Hindlimb muscle (tissue), 1 donor: ENCODE results near the gene POMT1. TPM values are rescaled to one million over a fixed set of nuclear protein-coding genes. Genes with fewer than 3 reads are reported as not detected.
"Not testable (repeated sequence)": the region's sequence is repeated elsewhere in the genome, so short reads cannot be mapped to it uniquely, and the experiment has no call there.

Source experiments
- DNase-seq: peaks from one replicate; pipeline ENCODE4 v3.0.0-alpha.2; 2013
- polyA plus RNA-seq: library from polyadenylated mRNA; unstranded; fragments of 120-200 nt; gene quantifications from one replicate; pipeline ENCODE4 v1.2.1, GENCODE V29; 2013; ENCODE audit not compliant: insufficient read length

Gene POMT1
- polyA plus RNA-seq, 1 donor: 29.9 TPM

- no peak for DNase-seq
Observed at GRCh38 chr9:131496844-131497405, 5.8 kb upstream of the POMT1 start.

GRCh38 chr9:131499254-131499767, 3.4 kb upstream of the POMT1 start:
- no peak for DNase-seq

GRCh38 chr9:131500377-131500776, 2.3 kb upstream of the POMT1 start:
- DNase-seq: no peak

- DNase-seq: no peak
Observed at GRCh38 chr9:131500939-131501541, 1.7 kb upstream of the POMT1 start.

GRCh38 chr9:131503626-131504465, 1.1 kb downstream of the POMT1 start:
- no peak for DNase-seq

- no peak for DNase-seq
Observed at GRCh38 chr9:131505012-131505411, 2.3 kb downstream of the POMT1 start.

- no peak for DNase-seq
Observed at GRCh38 chr9:131511416-131511815, 8.7 kb downstream of the POMT1 start.

GRCh38 chr9:131511880-131512279, 9.2 kb downstream of the POMT1 start:
- no peak for DNase-seq

GRCh38 chr9:131513177-131513576, 10.5 kb downstream of the POMT1 start:
- DNase-seq: no peak

- DNase-seq: not testable (repeated sequence)
Observed at GRCh38 chr9:131515559-131516031, 12.9 kb downstream of the POMT1 start.

- no peak for DNase-seq
Observed at GRCh38 chr9:131516100-131516499, 13.4 kb downstream of the POMT1 start.

- DNase-seq: no peak
Observed at GRCh38 chr9:131516930-131517329, 14.2 kb downstream of the POMT1 start.

GRCh38 chr9:131517761-131518190, 15.1 kb downstream of the POMT1 start:
- DNase-seq: no peak

- no peak for DNase-seq
Observed at GRCh38 chr9:131518553-131518952, 15.8 kb downstream of the POMT1 start.

GRCh38 chr9:131520503-131520902, 17.8 kb downstream of the POMT1 start:
- DNase-seq: no peak

GRCh38 chr9:131521203-131521602, 18.5 kb downstream of the POMT1 start:
- DNase-seq: no peak

- DNase-seq: no peak
Observed at GRCh38 chr9:131521822-131522221, 19.1 kb downstream of the POMT1 start.

GRCh38 chr9:131522257-131523085, 19.8 kb downstream of the POMT1 start:
- no peak for DNase-seq

GRCh38 chr9:131523086-131523388, 20.3 kb downstream of the POMT1 start:
- DNase-seq: no peak

GRCh38 chr9:131523451-131524435, 21.0 kb downstream of the POMT1 start:
- DNase-seq: no peak

GRCh38 chr9:131524665-131525315, 22.1 kb downstream of the POMT1 start:
- DNase-seq: no peak
